OCI-LY1 (cell line): ENCODE results near the gene TCHP.

Experiments used
- H2AFZ ChIP-seq: fragments of 200-600 bp; sonication (generic), shearing (Covaris generic); 2 replicates; pipeline ENCODE4 v1.6.0; 2014; ENCODE audit warnings: antibody characterized with exemption, mild to moderate bottlenecking, low read length
- H3F3A ChIP-seq: fragments of 200-600 bp; sonication (generic), shearing (Covaris generic); 2 replicates; pipeline ENCODE4 v1.6.0; 2014; ENCODE audit warnings: mild to moderate bottlenecking, antibody characterized with exemption, low read length, moderate library complexity; ENCODE audit not compliant: insufficient read depth
- H3K27ac ChIP-seq: fragments of 200-600 bp; sonication (generic); 2 replicates; pipeline ENCODE4 v1.5.1; 2014; ENCODE audit warnings: low read length, mixed run types, mild to moderate bottlenecking, low read depth; ENCODE audit not compliant: poor library complexity, severe bottlenecking
- H3K27me3 ChIP-seq: fragments of 200-600 bp; sonication (generic); 2 replicates; pipeline ENCODE4 v1.6.0; 2014; ENCODE audit warnings: antibody characterized with exemption, mild to moderate bottlenecking, low read length, moderate library complexity; ENCODE audit not compliant: insufficient read depth
- H3K36me3 ChIP-seq: fragments of 200-600 bp; sonication (generic); 2 replicates; pipeline ENCODE4 v1.6.1; 2014; ENCODE audit warnings: mild to moderate bottlenecking, antibody characterized with exemption, low read length, moderate library complexity, mixed read lengths; ENCODE audit not compliant: insufficient read depth
- H3K4me1 ChIP-seq: fragments of 200-600 bp; sonication (generic); 2 replicates; pipeline ENCODE4 v1.5.1; 2014; ENCODE audit warnings: mild to moderate bottlenecking, low read length, moderate library complexity; ENCODE audit not compliant: insufficient read depth, severe bottlenecking
- H3K4me2 ChIP-seq: fragments of 200-600 bp; sonication (generic), shearing (Covaris generic); 2 replicates; pipeline ENCODE4 v1.6.1; 2014; ENCODE audit warnings: low read length
- H3K4me3 ChIP-seq: fragments of 200-600 bp; sonication (generic); 2 replicates; pipeline ENCODE4 v1.5.1; 2014; ENCODE audit warnings: low read length, low read depth, mild to moderate bottlenecking, mixed read lengths; ENCODE audit not compliant: poor library complexity, severe bottlenecking
- H3K79me2 ChIP-seq: fragments of 200-600 bp; shearing (Covaris generic); 2 replicates; pipeline ENCODE4 v1.6.1; 2016; ENCODE audit warnings: mixed run types, low read length, mixed read lengths; ENCODE audit not compliant: insufficient read depth
- H3K9ac ChIP-seq: fragments of 200-600 bp; sonication (generic), shearing (Covaris generic); 2 replicates; pipeline ENCODE4 v1.6.1; 2014; ENCODE audit warnings: mild to moderate bottlenecking, low read length, mixed read lengths
- H3K9me2 ChIP-seq: fragments of 200-600 bp; sonication (generic), shearing (Covaris generic); 2 replicates; pipeline ENCODE4 v1.6.1; 2014; ENCODE audit warnings: low read depth, mild to moderate bottlenecking, low read length, mixed read lengths
- H3K9me3 ChIP-seq: fragments of 200-600 bp; shearing (Covaris generic); 2 replicates; pipeline ENCODE4 v1.6.1; 2014; ENCODE audit warnings: low read length, mixed read lengths
- H4K20me1 ChIP-seq: fragments of 200-600 bp; sonication (generic), shearing (Covaris generic); 2 replicates; pipeline ENCODE4 v1.6.0; 2016; ENCODE audit warnings: mild to moderate bottlenecking, low read length; ENCODE audit not compliant: insufficient read depth
- CTCF ChIP-seq: fragments of 200-600 bp; sonication (generic), shearing (Covaris generic); IDR thresholded peaks from 2 replicates; pipeline ENCODE4 v1.5.1; 2017; ENCODE audit warnings: mild to moderate bottlenecking, antibody characterized with exemption, low read length, moderate library complexity, mixed read lengths
- EZH2 ChIP-seq: fragments of 200-600 bp; sonication (generic), shearing (Covaris generic); IDR thresholded peaks from 2 replicates; pipeline ENCODE4 v1.8.0; 2017; ENCODE audit warnings: borderline replicate concordance, mixed run types, mild to moderate bottlenecking, antibody characterized with exemption, low read length, moderate library complexity, mixed read lengths

The TCHP gene

GRCh38 chr12:109931143-109931542 lies 31.1 kb downstream of the TCHP start:
- H2AFZ ChIP-seq: no peak overlapping the region
- H3K4me2 ChIP-seq: no peak overlapping the region
- peaks cover 51% of the 10 kb centered on the region for H3K36me3 ChIP-seq
- H3K79me2 ChIP-seq: no peaks in the 10 kb centered on the region
- no peaks in the 10 kb centered on the region for H3K9me3 ChIP-seq
- H3K4me3 ChIP-seq: no peak overlapping the region
- no peak for TF ChIP-seq EZH2
- H3K27ac ChIP-seq: no peak overlapping the region
- H3K4me1 ChIP-seq: no peaks in the 10 kb centered on the region
- no peaks in the 10 kb centered on the region for H4K20me1 ChIP-seq
- no peaks in the 10 kb centered on the region for H3K9me2 ChIP-seq
- H3K9ac ChIP-seq: no peak overlapping the region
- no peaks in the 10 kb centered on the region for H3K27me3 ChIP-seq
- H3F3A ChIP-seq: no peaks in the 10 kb centered on the region

DNA sequence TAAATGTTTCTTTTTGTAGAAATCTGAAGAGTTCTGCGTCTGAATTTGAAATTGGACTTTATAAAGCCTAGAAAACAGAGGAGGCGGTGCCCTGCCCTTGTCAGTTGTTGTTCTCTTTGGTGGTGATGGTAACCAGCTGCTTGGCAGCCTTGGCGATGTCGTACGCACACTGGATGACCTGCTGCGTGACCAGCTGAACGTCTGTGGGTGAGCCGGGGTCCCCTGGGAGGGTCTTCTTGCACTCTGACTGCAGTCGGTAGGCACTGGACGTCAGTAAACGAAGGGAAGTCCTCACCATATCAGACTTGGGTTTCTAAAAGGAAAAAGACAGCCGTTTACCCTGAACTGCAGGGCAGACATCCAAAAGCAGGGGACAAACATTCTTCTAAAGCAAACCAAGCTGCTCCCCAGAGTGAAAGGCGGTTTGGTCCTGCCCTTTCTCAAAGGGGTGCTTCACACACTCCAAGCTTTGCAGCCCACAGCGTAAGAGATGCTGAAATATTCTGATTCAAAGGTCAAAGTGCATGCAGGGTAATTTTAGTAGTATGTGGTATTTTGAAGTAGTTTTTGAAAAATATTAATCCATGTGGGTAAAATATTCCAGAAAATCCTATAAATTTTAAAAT lies 32.9 kb downstream of the TCHP start:
- Histone ChIP-seq H4K20me1 (no peaks in the 10 kb centered on the region), H3F3A (no peaks in the 10 kb centered on the region), H3K4me2 (no peak overlapping the region), H3K4me3 (no peak overlapping the region), H3K36me3 (peaks cover 50% of the 10 kb centered on the region), H3K9me2 (no peaks in the 10 kb centered on the region), H3K9ac (no peak overlapping the region), H3K4me1 (no peaks in the 10 kb centered on the region), H3K27ac (no peak overlapping the region), H3K9me3 (no peaks in the 10 kb centered on the region), H3K27me3 (no peaks in the 10 kb centered on the region), H3K79me2 (no peaks in the 10 kb centered on the region), H2AFZ (no peak overlapping the region)
- TF ChIP-seq CTCF (no peak), EZH2 (no peak)

- Histone ChIP-seq H3K36me3 (peaks cover 60% of the 10 kb centered on the region), H3K27me3 (no peaks in the 10 kb centered on the region), H3F3A (no peaks in the 10 kb centered on the region), H3K4me1 (no peaks in the 10 kb centered on the region), H3K4me3 (no peak overlapping the region), H2AFZ (no peak overlapping the region), H3K4me2 (no peak overlapping the region), H3K9ac (no peak overlapping the region), H3K9me2 (no peaks in the 10 kb centered on the region), H4K20me1 (no peaks in the 10 kb centered on the region), H3K9me3 (no peaks in the 10 kb centered on the region), H3K79me2 (no peaks in the 10 kb centered on the region), H3K27ac (no peak overlapping the region)
- TF ChIP-seq EZH2: no peak
Measured at GRCh38 chr12:109934026-109934425, 34.0 kb downstream of the TCHP start.

DNA sequence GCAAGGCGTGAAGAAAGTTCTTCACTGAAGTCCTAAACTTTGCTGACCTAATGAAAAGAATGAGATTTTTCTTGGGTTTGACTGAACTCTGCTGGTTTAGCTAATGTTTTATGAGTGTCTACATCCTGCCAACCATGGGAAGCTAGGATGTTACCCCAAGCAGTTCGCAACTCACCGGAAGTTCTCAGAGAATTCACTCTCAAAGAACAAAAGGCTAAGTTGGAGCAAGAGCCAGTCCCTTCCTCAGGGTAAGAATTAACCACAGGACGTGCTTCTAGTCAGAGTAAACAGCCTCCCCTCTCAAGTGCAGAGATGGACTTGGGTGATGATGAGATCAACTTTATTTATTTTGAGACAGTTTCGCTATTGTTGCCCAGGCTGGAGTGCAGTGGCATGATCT lies 37.3 kb downstream of the TCHP start:
- no peaks in the 10 kb centered on the region for H3K4me1 ChIP-seq
- H3K4me2 ChIP-seq: no peak overlapping the region
- H3K9me2 ChIP-seq: no peaks in the 10 kb centered on the region
- no peaks in the 10 kb centered on the region for H3F3A ChIP-seq
- no peak overlapping the region for H2AFZ ChIP-seq
- H3K9ac ChIP-seq: no peak overlapping the region
- H4K20me1 ChIP-seq: no peaks in the 10 kb centered on the region
- H3K4me3 ChIP-seq: no peak overlapping the region
- H3K27me3 ChIP-seq: no peaks in the 10 kb centered on the region
- H3K79me2 ChIP-seq: no peaks in the 10 kb centered on the region
- H3K36me3 ChIP-seq: peaks cover 37% of the 10 kb centered on the region
- H3K9me3 ChIP-seq: no peaks in the 10 kb centered on the region
- TF ChIP-seq CTCF: no peak
- TF ChIP-seq EZH2: no peak
- H3K27ac ChIP-seq: no peak overlapping the region
